H4 (cell line): ENCODE measurements around the gene AFF3. TPM values are rescaled to one million over a fixed set of nuclear protein-coding genes. Genes with fewer than 3 reads are reported as not detected.

Experiments used
- DNase-seq: peaks from one replicate; pipeline ENCODE4 v3.0.0-alpha.2; 2015; ENCODE audit warnings: low spot score
- total RNA-seq: library from RNA; depleted of rRNA; stranded (reverse); fragments of >200 nt; shearing (Covaris generic); gene quantifications from 2 replicates; pipeline ENCODE4 v1.2.3, GENCODE V29; 2014

Gene AFF3
- total RNA-seq, 1 experiment from 2014 or later: 0.37 TPM

- no peak for DNase-seq
These were observed 259.0 kb downstream of the AFF3 start for GRCh38 chr2:99883358-99883757.

- DNase-seq: peak; percentile 59
These were observed 260.3 kb downstream of the AFF3 start for GRCh38 chr2:99881901-99882591.

GRCh38 chr2:99880964-99881294 is 261.5 kb downstream of the AFF3 start:
- DNase-seq: no peak

- peak; percentile 37 for DNase-seq
These were observed 262.0 kb downstream of the AFF3 start for GRCh38 chr2:99880148-99880963.

GRCh38 chr2:99879481-99879880 is 262.9 kb downstream of the AFF3 start:
- no peak for DNase-seq

GRCh38 chr2:99878581-99879350 is 263.6 kb downstream of the AFF3 start:
- peak; percentile 21 for DNase-seq

GRCh38 chr2:99877963-99878362 is 264.4 kb downstream of the AFF3 start:
- no peak for DNase-seq

- DNase-seq: no peak
These were observed 265.4 kb downstream of the AFF3 start for GRCh38 chr2:99876956-99877355.

GRCh38 chr2:99875627-99876201 is 266.7 kb downstream of the AFF3 start:
- DNase-seq: no peak

GRCh38 chr2:99868260-99868659 is 274.1 kb downstream of the AFF3 start:
- DNase-seq: no peak

GRCh38 chr2:99867770-99868169 is 274.6 kb downstream of the AFF3 start:
- peak; percentile 26 for DNase-seq

DNA sequence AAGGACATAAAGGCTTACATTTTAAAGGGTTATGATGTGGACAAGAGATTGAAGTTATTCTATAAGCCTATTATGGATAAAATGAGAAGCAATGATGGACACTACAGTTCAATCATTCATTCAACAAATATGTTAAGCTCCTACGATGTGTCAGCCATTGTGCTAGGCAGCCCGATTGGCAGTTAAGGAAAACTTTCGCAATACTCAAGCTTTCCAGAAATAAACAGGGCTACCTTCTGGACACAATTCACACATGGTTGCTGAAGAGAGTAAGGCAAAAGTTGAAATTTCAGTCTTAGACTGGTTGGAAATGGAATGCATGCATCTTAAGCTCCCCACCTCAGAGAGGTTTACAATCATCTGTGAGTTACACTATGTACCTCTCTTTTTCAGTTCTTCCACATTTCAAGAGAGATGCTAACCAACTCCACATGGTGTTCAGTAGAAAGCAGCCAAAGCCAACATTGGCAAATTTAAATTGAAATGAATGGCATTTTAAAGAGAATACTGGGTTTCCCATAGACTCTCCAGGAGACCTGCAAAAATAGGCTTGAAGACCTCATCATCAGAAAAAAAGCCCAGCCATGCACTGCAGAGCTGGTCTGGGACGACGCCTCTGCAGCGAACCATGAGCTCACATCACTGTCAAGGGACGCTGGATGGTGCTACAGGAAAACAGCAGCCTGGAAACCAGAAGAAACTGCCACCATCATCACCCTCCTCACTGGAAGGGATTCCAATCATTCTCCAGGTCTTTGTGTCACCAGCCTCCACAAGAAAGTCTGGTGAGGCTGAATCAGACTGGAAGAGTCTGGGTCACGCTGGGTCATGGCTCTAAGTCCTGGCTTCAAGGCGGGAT is 276.3 kb downstream of the AFF3 start:
- DNase-seq: no peak

DNA sequence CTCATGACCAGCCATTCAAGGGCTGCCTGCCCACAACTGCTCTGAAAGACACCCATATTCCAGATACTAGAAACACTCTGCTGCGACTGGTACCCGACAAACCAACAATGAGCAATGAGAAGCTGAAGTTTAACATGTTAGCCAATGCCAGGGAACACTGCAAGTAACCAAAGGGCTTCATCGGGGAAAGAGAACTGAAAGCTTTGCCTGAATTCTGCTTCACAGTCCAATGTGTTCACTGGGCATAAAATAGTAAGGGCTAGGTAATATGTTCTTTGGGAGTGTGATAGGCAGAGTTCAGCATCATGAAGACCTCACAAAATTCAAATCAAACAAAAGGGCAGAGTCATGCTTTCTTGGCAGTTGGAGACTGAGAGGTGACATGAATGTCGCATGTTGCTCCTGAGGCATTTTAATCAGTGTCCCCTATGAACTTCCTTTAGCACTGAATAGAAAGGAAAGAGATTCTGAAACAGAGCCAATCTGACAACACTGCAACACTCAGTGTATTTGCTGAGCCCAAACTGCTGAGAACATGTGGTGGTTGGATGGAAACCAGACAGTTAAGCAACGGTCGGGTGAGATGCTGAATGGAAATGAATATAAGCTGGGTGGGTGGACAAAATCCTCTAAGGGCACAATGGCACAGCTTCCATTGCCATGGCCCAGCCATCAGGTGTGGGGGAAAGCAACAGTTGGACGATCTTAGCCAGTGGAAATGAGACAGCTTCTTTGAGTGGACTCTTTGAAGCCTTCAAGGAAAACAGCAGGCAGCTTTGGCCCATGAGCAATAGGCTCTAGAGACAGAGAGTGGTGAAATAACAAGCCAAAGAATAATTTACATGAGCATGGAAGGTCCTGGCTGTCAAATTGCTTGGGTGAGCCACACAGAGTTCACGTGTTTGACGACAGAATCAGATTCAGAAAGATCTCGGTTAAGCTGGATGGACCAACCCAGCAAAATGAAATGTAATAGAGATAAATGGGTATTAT is 277.5 kb downstream of the AFF3 start:
- DNase-seq: no peak

DNA sequence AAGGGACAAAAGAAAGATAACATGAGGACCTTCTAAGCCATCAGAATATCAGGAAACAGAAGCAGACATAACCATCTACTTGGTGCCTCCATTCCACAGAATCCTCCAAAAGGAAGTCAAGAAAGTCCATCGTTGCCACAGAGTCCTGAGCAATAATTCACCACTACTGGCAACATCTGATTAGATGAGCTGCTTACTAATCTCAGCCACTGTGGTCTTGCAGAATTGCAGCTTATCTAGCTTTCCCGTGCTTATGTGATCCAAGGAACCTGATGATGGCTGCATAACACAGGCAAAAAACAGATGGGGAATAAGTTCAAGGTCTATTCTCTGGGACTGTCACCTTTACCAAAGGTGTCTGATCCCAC is 278.5 kb downstream of the AFF3 start:
- no peak for DNase-seq

- peak; percentile 26 for DNase-seq
These were observed 279.0 kb downstream of the AFF3 start for GRCh38 chr2:99863236-99863902.

DNA sequence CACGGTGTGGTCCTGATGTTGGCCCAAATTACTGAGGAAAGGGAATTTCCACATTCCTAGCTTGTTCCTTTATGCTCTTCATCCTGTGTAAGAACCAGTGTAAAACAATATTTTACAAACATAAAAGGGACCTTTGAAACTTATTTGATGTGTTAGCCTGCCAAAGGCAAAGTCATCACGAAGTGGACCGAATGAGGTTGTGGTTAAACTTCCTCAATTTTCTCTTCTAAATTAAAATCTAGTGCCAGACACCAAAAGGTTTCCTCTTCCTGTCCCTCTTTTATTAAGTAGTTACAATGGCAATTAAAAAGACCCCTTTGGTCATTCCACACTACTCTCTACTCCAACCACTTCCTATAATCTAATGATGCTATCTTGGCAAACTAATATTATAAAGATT is 279.8 kb downstream of the AFF3 start:
- no peak for DNase-seq

GRCh38 chr2:99861376-99861760 is 281.0 kb downstream of the AFF3 start:
- no peak for DNase-seq

- no peak for DNase-seq
These were observed 281.5 kb downstream of the AFF3 start for GRCh38 chr2:99860720-99861375.
